SIG-M5 treated with dmso at 0.1 percent for 504 hours (cell line): ENCODE measurements around the gene FAM227B.
A peak's percentile ranks its signal among the peaks of the same experiment; 100 is the strongest.
"Not testable (repeated sequence)": the region's sequence is repeated elsewhere in the genome, so short reads cannot be mapped to it uniquely, and the experiment has no call there.

ENCODE experiments used
- DNase-seq: peaks from one replicate; lab custom pipeline; 2025; ENCODE audit not compliant: unreplicated experiment; lab: John Stamatoyannopoulos, UW

The FAM227B gene

GRCh38 chr15:49612240-49612639, 8.4 kb downstream of the FAM227B start:
- not testable (repeated sequence) for DNase-seq

GRCh38 chr15:49610157-49610918, 10.3 kb downstream of the FAM227B start:
- no peak for DNase-seq

- DNase-seq, result no peak
These were observed 14.0 kb downstream of the FAM227B start for GRCh38 chr15:49606594-49606993.

- DNase-seq, result no peak
These were observed 15.0 kb downstream of the FAM227B start for GRCh38 chr15:49605588-49605987.

GRCh38 chr15:49604625-49605409, 15.8 kb downstream of the FAM227B start:
- DNase-seq, result no peak

- DNase-seq, result not testable (repeated sequence)
These were observed 27.7 kb downstream of the FAM227B start for GRCh38 chr15:49592829-49593316.

GRCh38 chr15:49589030-49589429, 31.6 kb downstream of the FAM227B start:
- no peak for DNase-seq

- DNase-seq, result no peak
These were observed 47.2 kb downstream of the FAM227B start for GRCh38 chr15:49573421-49573820.

GRCh38 chr15:49570672-49571071, 49.9 kb downstream of the FAM227B start:
- no peak for DNase-seq

- DNase-seq, result no peak
These were observed 50.4 kb downstream of the FAM227B start for GRCh38 chr15:49570174-49570573.

- no peak for DNase-seq
These were observed 60.6 kb downstream of the FAM227B start for GRCh38 chr15:49560045-49560444.

GRCh38 chr15:49558929-49559328, 61.7 kb downstream of the FAM227B start:
- no peak for DNase-seq

- no peak for DNase-seq
These were observed 64.2 kb downstream of the FAM227B start for GRCh38 chr15:49556437-49556836.

- not testable (repeated sequence) for DNase-seq
These were observed 70.3 kb downstream of the FAM227B start for GRCh38 chr15:49550342-49550741.

GRCh38 chr15:49538520-49538919, 82.1 kb downstream of the FAM227B start:
- no peak for DNase-seq

GRCh38 chr15:49530092-49530491, 90.5 kb downstream of the FAM227B start:
- no peak for DNase-seq

- no peak for DNase-seq
These were observed 92.3 kb downstream of the FAM227B start for GRCh38 chr15:49528289-49528688.

- peak; percentile 29 for DNase-seq
These were observed 98.8 kb downstream of the FAM227B start for GRCh38 chr15:49521802-49522201.

- not testable (repeated sequence) for DNase-seq
These were observed 107.9 kb downstream of the FAM227B start for GRCh38 chr15:49512739-49513138.

GRCh38 chr15:49507261-49507660, 113.4 kb downstream of the FAM227B start:
- DNase-seq, result no peak

- DNase-seq, result no peak
These were observed 114.3 kb downstream of the FAM227B start for GRCh38 chr15:49506341-49506740.

GRCh38 chr15:49501586-49501985, 119.0 kb downstream of the FAM227B start:
- no peak for DNase-seq
